Neural progenitor cell (in vitro differentiated cells): ENCODE results near the gene CFAP74.

Source experiments
- EZH2 ChIP-seq: fragments of 200-600 bp; sonication (generic); IDR thresholded peaks from 2 replicates; pipeline ENCODE4 v1.6.1; 2017; ENCODE audit warnings: antibody characterized with exemption, mild to moderate bottlenecking, moderate library complexity
- EZH2phosphoT487 ChIP-seq: fragments of 200-600 bp; sonication (generic); IDR thresholded peaks from 2 replicates; pipeline ENCODE4 v1.6.1; 2017; ENCODE audit warnings: antibody characterized with exemption
- TF ChIP-seq, protein P1 (sequence below): fragments of 200-600 bp; sonication (generic); IDR thresholded peaks from 2 replicates; pipeline ENCODE4 v1.5.1; 2017; ENCODE audit warnings: antibody characterized with exemption, mild to moderate bottlenecking

DNA sequence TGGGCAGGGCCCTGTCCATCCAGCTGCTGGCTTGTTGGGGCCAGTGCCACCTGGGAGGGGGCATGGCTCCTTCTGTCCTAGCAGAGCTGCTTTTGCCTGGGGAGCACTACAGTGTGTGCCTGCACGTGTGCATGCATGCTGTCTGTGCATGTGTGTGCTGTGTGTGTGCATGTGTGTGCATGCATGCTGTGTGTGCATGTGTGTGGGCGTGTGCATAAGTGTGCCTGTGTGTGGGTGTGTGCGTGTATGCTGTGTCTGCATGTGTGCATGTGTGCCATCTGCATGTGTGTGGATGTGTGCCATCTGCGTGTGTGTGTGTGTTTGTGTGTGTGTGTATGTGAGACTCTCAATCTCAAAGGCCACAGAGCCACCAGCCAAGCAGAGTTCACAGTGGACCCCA, 38.3 kb upstream of the CFAP74 start:
- TF ChIP-seq, protein P1, sequence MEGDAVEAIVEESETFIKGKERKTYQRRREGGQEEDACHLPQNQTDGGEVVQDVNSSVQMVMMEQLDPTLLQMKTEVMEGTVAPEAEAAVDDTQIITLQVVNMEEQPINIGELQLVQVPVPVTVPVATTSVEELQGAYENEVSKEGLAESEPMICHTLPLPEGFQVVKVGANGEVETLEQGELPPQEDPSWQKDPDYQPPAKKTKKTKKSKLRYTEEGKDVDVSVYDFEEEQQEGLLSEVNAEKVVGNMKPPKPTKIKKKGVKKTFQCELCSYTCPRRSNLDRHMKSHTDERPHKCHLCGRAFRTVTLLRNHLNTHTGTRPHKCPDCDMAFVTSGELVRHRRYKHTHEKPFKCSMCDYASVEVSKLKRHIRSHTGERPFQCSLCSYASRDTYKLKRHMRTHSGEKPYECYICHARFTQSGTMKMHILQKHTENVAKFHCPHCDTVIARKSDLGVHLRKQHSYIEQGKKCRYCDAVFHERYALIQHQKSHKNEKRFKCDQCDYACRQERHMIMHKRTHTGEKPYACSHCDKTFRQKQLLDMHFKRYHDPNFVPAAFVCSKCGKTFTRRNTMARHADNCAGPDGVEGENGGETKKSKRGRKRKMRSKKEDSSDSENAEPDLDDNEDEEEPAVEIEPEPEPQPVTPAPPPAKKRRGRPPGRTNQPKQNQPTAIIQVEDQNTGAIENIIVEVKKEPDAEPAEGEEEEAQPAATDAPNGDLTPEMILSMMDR, result no peak
- TF ChIP-seq EZH2phosphoT487, result no peak
- TF ChIP-seq EZH2, result no peak
